Superior temporal gyrus (tissue), 1 donor: ENCODE data around the gene PF4V1.

Experiments used
- DNase-seq: peaks from one replicate; pipeline ENCODE4 v3.0.0-alpha.2; 2016; ENCODE audit errors: extremely low spot score

The PF4V1 gene

DNA sequence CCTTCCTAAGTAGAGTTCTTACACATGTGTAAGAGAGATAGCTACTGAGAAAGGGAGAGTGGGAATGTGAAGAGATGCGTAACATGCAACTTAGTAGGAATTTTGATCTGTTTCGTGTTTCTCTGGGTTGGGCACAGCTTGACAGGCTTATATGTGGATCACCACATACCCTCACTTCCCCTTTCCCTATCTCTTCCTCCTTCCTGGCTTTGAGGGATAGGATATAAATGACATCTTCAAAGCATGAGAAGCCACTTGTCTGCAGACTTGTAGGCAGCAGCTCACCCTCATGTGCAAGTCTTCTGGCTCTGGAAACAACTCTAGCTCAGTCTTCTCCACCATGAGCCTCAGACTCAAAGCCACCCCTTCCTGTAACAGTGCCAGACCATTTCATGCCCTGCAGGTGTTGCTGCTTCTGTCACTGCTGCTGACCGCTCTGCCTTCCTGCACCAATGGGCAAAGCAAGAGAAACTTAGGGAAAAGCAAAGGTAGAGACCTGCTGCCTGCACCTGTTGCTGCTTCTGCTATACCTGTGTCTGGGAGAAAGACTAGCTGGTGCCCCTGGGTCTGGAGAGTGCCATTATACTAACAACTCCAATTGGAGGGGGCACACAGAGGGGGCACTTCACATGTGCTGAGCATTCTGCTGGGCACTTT, 5.4 kb upstream of the PF4V1 start:
- DNase-seq: no peak

DNA sequence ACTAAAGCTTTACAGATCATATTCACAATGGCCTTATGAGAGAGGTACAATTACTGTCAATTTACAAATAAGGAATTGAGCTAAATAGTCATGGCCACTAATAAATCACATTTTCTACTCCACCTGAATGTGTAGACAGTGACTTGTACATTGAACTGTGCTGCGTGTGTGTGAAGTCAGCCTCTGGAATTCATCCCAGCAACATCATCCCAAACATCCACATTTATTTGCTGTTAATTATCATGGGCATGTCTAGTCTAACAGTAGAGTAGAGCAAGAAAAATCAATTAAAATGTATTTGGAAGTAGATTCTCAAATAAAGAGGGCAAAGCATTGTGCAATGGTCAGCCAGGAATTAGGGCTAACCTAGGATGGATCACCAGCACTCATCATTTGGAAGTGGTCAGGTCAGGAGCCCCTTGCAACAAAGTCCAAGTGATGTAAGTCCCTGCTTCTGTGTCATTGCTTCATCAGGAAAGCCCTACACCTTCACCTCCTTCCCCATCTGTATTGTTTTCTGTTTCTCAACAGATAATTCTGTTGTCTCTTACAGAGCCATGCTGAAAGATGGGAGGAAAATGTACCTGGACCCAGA, 4.8 kb upstream of the PF4V1 start:
- DNase-seq: no peak

DNA sequence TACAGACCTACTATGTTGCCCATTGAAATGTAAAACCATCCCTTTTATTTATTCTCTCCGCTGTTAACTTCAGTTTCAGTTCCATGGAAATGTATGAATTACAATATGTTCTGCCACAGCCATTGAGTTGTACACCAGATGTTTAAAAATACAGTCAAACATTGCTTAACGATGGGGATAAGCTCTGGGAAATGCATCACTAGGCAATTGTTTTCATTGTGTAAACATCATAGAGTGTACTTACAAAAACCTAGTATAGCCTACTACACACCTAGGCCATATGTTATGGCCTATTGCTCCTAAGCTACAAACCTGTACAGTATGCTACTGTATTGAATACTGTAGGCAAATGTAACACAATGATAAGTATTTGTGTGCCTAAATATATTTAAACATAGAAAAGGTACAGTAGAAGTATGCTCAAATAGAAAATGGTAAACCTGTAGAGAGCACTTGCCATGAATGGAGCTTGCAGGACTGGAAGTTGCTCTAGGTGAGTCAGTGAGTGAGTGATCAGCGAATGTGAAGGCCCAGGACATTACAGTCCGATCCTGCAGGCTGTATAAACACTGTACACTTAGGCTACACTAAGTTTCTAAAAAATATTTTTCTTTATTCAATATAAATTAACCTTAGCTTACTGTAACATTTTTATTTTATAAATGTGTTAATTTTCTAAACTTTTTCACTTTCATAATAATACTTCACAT, 2.7 kb upstream of the PF4V1 start:
- no peak for DNase-seq

DNA sequence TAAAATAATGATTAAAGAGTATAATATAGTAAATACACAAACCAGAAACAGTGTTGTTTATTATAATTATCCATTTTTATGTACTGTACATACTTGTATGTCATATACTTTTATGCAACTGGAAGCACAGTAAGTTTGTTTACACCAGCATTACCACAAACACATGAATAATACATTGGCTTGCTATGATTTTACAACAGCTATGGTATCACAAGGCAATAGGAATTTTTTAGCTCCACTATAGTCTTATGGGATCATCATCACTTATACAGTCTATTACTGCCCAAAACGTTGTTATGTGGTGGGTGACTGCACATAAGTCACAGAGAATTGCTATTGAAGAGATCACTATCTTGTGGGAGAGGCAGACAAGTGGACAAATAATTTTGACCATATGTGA, 1.8 kb upstream of the PF4V1 start:
- no peak for DNase-seq

DNA sequence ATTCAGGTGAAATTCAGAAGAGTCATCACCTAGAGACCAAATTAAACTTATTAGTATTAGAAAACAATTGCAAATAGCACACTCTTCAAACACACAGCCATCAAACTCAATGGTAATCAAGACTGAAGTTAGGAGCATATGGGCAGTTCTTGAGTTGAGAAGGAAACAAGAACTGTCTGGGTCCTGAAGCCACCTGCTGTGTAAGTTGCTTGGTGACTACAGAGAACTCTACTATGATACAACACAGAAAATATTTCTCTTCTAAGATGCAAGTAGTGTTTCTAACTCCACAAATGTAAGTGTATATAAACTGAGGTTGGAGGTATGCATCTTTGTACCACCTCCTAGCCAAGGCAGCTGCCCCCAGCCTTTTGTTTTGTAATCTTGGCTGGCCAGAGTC, 325 bp upstream of the PF4V1 start:
- no peak for DNase-seq

DNA sequence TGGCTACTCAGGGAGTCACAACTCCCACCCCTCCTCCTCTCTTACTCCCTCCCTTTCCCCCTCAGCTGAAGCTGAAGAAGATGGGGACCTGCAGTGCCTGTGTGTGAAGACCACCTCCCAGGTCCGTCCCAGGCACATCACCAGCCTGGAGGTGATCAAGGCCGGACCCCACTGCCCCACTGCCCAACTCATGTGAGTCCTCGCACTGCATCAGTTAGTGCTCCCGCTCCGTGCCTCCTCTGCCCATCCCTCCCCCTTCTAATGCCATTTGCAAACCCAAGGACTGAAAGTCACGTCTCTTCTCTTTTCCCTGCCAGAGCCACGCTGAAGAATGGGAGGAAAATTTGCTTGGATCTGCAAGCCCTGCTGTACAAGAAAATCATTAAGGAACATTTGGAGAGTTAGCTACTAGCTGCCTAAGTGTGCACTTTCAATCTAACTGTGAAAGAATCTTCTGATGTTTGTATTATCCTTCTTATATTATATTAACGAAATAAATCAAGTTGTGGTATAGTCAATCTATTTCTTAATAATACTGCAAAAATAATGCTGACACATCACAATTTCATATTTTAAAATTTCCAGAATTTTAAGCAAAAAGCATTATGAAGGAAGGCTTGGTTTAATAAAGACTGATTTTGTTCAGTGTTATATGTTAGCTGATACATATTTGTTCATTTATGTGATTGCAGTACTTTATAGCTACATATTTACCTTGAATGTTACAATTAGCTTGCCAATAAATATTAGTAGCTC, 800 bp downstream of the PF4V1 start:
- DNase-seq: no peak

DNA sequence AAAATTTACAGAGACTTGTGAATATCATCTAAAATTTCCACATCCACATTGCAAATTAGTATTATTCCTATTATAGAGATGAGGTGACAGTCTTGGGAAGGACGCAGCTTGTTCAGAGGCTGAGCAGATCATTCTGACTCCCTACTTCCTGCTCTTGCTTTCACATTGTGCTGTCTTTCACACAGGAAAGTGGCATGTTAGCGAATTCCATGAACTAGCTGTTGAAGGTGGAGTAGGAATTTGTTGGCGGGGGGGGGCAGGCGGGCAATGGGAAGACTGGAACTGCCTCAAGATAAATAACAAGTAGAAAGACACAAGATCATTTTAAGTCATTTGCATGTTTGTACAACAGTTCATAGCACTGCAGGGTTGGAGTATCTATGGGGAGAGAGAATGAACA, 2.3 kb downstream of the PF4V1 start:
- no peak for DNase-seq

DNA sequence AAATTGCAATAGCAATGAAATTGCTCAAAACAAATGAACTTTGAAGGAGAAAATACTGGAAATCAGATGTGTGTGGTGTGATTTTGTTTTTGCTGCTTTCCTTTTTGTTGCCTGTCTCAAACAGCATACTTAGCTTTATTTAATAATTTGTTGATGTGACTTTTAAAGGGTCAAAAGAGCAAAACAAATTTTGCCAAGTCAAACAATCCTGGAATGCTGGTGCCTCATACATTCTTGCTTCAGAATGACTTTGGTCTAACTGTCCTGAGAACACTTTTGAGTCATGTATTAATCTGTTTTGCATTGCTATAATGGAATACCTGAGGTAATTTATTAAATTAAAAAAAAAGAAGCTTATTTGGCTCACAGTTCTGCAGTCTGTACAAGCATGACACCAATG, 3.4 kb downstream of the PF4V1 start:
- no peak for DNase-seq

DNA sequence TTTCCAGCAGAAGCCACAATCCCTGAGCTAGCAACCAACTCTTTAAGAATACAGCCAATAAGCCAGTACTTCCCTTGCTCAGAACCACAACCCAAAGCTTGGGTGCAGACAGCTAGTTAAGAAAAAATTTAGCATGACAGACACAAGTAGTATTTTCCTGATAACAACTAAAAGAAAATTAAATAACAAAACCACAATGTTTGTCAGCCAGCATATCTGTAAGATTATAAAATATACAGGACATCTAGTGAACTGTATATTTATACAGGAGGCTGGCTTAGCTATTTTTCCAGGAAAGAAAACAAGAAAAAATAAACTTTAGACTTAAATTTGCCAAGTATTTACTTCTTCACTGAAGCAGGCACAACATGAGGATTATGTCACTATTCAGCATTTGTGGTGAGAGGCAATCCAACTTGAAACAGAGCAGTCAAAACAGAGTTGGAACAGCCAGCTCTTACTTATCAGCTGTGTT, 6.6 kb downstream of the PF4V1 start:
- DNase-seq: no peak

DNA sequence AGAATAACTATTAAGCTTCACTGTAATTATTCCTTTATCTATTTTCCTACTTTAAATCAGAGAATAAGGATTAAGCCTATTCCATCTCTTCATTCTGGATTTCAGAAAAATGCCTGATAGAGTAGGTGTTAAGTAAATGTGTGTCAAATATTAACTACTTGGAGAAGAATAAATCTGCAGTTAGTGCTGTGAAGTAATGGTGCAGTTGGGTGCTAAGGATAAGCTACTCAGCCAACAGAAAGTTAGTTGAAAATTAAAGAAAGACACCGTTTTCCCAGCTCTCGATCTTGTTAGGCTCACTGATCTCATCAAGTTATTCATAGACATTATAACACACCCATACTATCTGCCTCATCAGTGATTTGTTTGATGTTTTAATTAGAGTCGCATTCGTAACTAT, 7.1 kb downstream of the PF4V1 start:
- no peak for DNase-seq

DNA sequence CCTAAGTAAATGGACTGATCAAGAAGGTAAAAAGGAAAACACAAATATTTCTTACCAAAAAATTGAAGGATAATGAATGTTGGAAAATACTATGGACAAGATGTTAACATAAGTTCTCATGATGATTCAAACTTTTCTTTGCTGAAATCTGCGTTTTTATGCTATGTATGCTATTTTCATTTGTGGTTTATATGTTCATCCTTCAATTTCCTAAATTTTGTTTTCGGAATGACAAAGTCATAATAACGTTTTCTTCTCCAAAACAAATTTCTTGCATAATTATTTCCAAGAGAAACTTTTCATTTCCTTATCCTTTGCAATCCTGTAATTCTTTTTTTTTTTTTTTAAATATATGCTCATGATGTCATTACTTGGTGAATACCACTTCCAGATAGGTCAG, 7.8 kb downstream of the PF4V1 start:
- DNase-seq: no peak

DNA sequence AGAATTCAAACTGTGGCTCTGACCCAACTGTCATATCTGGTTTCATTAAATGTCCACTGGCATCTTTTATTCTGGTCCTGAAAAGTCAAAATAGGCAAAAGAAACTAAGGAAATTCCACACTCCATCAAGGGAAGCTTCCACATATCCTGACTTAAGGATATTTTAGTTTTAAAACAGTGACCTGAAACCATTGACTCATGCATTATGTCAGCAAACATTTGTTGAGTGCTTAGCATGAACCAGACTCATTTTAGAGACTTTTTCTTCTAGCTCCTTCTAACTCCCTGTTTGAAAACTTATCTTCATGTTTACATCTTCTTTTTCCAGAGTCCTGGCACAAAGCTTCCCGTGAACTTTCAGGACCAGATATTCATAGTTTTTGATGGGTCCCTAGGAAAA, 9.2 kb downstream of the PF4V1 start:
- DNase-seq: no peak

DNA sequence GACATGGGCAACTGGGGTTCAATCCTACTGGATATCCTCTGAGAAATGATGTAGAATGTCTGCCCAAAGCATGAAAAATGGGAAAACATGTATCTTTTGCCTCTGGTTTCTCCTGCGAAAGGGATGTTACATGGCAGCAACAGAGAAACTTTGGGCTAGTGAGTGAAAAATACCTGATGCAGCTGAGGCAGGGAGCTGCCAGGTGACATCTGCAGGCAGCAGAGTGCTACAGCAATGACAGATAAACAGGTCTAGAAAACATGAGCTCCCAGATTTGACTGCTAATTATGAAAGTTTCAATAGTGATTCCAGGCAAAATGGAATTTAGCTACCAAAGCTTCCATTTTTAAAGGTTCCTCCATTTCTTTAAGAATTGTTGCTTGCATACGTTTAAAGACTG, 11.3 kb downstream of the PF4V1 start:
- no peak for DNase-seq

DNA sequence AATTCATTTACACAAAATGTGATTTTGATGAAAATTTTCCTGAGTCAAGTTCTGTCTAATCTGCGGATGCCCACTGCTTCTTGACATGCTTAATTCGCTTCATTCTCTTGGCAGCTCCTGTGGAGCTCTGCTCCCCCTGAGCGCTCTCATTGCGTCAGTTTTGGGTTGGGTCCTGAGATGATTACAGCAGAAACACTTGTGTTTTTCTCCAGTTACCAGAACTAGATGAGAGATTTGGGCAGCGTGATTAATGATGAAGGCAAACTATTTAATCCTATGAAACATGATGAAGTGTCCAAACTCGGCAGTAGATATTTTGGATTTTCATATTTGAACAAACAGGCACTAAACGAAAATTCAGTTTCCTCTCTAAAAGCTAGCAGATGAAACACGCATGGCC, 11.9 kb downstream of the PF4V1 start:
- DNase-seq: no peak

DNA sequence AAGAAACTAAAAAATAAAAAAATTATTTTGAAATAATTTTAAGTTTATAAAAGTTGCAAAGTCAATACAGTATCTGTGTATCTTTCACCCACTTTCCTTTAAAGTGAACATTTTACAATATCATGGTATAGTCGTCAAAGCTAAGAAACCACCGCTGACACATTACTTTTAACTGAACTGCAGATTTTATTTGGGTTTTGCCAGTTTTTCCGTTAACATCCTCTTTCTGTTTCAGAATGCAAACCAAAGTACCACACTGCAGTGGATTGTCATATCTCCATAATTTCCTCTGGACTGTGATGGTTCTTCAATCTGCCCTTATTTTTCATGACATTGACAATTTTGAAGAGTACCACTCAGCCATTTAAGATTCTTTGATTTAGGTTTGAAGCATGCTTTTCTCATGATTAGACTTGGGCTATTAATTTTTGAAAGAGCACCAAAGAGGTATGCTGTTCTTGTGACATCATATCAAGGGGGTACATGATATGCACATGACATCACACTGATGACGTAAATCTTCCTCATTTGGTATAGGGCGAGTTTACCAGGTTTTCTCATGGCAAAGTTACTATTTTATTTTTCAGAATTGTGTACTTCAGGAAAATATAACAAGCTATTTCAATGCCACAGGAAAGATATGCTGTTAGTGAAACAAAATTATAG, 12.5 kb downstream of the PF4V1 start:
- DNase-seq: no peak

DNA sequence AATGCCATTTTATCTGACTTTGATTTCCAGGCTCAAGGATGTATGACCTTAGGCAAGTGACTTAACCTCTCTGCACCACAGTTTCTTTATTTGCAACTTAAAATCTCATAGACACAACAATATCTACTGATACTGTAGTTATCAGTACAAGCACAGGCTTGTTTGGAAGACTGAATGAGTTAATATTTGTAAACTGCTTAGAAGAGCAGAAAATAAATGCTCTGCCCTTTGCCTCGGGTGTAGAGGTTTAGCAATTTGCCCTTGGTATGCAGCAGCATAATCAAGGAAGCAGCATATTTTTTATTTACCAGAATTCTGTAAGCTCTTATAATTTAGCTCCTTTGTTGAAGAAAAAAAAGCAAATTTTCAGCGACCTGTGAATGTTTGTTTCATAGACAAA, 13.2 kb downstream of the PF4V1 start:
- DNase-seq: no peak

DNA sequence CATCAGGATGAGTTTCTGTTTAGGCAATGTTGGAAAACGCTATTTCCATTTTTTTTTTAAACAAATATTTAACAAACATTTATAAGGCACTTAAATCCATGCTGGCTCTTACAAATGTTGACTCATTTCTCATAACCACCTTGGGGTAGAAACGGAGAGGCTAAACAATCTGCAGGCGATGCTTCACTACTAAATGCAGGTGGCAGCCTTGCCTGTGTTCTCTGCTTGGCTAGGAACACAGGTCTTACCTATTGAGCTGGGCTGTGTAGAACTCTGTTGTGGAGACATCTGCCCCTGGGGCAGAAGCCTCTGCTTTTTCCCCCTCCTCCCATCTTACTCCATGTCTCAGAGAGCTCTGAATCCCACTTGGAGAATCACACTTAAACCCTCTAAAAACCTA, 14.7 kb downstream of the PF4V1 start:
- DNase-seq: no peak

DNA sequence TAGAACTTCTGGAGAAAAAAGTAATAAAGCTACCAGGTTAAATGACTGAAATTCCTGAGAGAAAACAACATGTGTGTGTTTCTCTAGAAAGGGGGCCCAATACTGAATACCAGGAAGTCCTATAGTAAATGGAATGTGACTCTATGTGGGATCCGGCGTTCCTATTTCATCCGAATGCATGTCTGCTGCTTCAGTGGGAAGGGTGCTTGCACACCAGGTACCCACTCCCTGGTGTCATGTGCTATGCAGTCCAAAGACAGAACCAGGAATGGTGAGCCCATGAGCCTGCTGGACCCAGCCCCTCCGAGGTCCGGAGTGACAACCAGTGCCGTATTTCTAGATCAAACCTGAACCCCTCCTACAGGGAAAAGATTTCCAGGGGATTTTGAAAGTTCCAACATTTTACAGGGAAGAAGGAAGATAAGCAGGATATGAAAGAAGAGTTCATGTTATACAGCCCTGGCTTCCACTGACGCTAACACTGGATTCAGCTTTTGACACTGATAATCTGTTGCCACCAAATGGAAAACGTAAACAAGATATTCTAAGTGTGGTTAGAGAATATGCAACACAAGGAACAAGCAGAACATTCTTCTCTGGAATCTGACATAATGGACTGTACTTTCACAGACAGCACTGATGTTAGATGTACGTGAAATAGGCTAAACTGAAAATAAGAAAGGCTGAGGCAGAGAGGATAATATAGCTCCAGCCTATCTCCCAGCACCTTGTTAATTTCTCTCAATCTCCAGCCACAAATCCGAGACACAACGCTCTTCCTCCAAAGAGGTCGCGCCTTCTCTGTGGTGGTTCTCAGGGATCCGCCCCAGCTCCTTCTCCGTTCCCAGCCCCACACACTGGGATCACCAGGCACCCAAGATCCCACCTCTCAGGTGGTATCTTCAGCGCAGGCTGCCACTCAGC, 15.4 kb downstream of the PF4V1 start:
- DNase-seq: no peak

DNA sequence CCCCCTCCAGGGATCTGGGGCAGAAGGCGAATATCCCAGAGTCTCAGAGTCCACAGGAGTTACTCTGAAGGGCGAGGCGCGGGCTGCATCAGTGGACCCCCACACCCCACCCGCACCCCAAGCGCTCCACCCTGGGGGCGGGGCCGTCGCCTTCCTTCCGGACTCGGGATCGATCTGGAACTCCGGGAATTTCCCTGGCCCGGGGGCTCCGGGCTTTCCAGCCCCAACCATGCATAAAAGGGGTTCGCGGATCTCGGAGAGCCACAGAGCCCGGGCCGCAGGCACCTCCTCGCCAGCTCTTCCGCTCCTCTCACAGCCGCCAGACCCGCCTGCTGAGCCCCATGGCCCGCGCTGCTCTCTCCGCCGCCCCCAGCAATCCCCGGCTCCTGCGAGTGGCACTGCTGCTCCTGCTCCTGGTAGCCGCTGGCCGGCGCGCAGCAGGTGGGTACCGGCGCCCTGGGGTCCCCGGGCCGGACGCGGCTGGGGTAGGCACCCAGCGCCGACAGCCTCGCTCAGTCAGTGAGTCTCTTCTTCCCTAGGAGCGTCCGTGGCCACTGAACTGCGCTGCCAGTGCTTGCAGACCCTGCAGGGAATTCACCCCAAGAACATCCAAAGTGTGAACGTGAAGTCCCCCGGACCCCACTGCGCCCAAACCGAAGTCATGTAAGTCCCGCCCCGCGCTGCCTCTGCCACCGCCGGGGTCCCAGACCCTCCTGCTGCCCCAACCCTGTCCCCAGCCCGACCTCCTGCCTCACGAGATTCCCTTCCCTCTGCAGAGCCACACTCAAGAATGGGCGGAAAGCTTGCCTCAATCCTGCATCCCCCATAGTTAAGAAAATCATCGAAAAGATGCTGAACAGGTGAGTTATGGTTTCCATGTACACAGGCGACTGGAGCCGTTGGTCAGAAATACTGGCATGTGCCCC, 16.3 kb downstream of the PF4V1 start, which contains the start of gene CXCL1:
Gene CXCL1, plus strand, starts transcription at position 264 of the 926 bp plus-strand sequence. Its CDS starts 78 bp downstream, at position 342.
- no peak for DNase-seq

DNA sequence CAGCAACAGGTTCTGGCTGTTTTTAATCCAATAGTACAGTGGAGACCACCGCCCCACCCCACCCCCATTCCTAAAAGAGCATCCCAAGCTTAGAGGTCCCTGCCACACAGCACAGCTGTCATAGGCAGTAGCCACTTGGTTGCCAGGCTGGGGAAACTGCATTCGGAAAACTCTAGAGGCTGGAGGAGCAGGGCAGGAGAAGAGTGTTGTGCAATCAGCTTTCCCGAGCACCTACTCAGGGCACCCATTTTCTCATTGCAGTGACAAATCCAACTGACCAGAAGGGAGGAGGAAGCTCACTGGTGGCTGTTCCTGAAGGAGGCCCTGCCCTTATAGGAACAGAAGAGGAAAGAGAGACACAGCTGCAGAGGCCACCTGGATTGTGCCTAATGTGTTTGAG, 17.2 kb downstream of the PF4V1 start:
- no peak for DNase-seq
